Osteocyte (in vitro differentiated cells): ENCODE data around the gene PMAIP1. TPM values are rescaled to one million over a fixed set of nuclear protein-coding genes. Genes with fewer than 3 reads are reported as not detected.
"Not testable (repeated sequence)": the region's sequence is repeated elsewhere in the genome, so short reads cannot be mapped to it uniquely, and the experiment has no call there.

Source experiments
- DNase-seq: peaks from one replicate; pipeline ENCODE4 v3.0.0; 2021; ENCODE audit warnings: mixed read lengths; ENCODE audit not compliant: unreplicated experiment; ENCODE audit errors: extremely low spot score
- H3K27ac Mint-ChIP-seq: one replicate; pipeline ENCODE4 v1.8.0; 2021; ENCODE audit warnings: mild to moderate bottlenecking, mixed read lengths; ENCODE audit not compliant: unreplicated experiment
- H3K27me3 Mint-ChIP-seq: one replicate; pipeline ENCODE4 v1.8.0; 2021; ENCODE audit warnings: mixed read lengths; ENCODE audit not compliant: unreplicated experiment
- H3K36me3 Mint-ChIP-seq: one replicate; pipeline ENCODE4 v1.8.0; 2021; ENCODE audit warnings: mixed read lengths; ENCODE audit not compliant: unreplicated experiment
- H3K4me1 Mint-ChIP-seq: one replicate; pipeline ENCODE4 v1.8.0; 2021; ENCODE audit warnings: mixed read lengths; ENCODE audit not compliant: unreplicated experiment
- H3K4me3 Mint-ChIP-seq: one replicate; pipeline ENCODE4 v1.8.0; 2021; ENCODE audit warnings: mild to moderate bottlenecking, moderate library complexity, mixed read lengths; ENCODE audit not compliant: unreplicated experiment
- H3K9me3 Mint-ChIP-seq: one replicate; pipeline ENCODE4 v1.8.0; 2021; ENCODE audit warnings: mixed read lengths; ENCODE audit not compliant: unreplicated experiment
- CTCF ChIP-seq: fragments of 200-600 bp; sonication (generic); IDR thresholded peaks from 2 replicates; pipeline ENCODE4 v1.5.0; 2021; ENCODE audit warnings: antibody characterized with exemption, mild to moderate bottlenecking, moderate library complexity
- total RNA-seq: library from RNA; stranded (reverse); gene quantifications from 2 replicates; pipeline ENCODE4 v1.2.1, GENCODE V29; 2021

Gene PMAIP1
- total RNA-seq, 1 donor from 2014 or later = 24.4 TPM

DNA sequence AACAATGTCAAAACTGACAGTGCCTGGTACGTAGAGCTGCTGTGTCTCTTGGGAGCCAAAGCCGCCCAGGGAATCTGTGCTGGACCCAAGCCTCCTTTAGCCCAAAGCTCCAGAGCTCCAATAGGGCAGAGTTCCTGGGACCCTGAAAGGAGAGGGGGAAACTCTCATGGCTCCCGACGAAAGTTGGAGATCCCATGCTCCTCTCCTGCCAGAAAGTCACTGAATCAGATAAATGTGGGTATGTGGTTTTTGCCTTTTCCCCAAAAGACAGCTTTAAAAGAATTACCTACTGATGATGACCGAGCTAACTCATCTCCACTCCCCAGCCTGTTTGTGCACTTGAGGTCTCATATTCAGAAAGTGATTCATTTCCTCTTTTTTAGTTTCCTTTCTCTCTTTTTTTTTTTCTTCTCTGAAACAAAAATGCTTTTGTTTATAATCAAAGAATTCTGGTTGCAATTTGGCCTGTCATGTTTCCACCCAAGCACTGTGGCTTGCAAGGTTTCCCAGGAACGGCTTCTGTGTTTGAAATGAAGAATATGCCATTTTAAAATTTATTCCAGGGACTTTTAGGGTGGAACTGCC, 14.1 kb upstream of the PMAIP1 start:
- Mint-ChIP-seq H3K36me3 (peaks cover 1% of the 10 kb centered on the region), H3K9me3 (no peaks in the 10 kb centered on the region), H3K4me1 (peaks cover 38% of the 10 kb centered on the region), H3K27ac (peak overlapping the region; percentile 79), H3K4me3 (peak overlapping the region; percentile 17), H3K27me3 (no peaks in the 10 kb centered on the region)
- DNase-seq = no peak
- TF ChIP-seq CTCF = no peak

DNA sequence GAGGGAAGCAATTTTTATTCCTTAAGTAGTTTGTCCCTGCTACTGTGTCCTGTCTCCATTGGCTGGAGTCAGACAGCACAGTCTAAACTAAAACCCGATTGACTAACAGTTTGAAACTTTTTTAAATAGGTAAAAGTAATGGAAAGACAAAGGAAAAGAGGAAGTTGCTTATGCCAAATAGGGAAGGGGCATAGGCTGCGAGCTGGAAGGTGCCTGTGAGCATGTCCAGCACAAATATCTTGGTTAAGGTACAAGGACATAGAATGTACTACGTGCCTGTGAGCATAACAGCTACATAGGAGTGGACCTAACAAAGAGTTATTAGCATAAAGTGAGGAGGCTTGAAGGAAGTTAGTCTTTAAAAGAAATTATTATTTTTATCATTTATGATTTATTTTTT, 13.4 kb upstream of the PMAIP1 start:
- H3K27ac Mint-ChIP-seq = peak overlapping the region; percentile 79
- H3K36me3 Mint-ChIP-seq, H3K27me3 Mint-ChIP-seq, DNase-seq, H3K4me3 Mint-ChIP-seq, H3K9me3 Mint-ChIP-seq: not testable (repeated sequence)
- H3K4me1 Mint-ChIP-seq = peaks cover 38% of the 10 kb centered on the region

DNA sequence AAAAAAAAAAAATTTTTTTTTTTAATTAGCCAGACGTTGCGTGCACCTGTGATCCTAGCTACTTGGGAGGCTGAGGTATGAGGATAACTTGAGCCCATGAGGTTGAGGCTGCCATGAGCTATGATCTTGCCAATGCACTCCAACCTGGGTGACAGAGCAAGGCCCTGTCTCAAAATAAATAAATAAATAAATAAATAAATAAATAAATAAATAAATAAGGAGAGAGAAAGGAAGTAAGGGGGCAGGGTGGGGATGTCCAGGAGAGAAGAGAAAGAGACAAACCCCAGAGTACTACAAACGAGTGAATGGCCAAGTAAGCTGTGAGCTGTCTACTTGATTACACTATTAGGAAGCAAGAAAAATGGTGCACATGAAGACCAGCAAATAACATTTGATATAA, 7.7 kb upstream of the PMAIP1 start:
- Mint-ChIP-seq H3K9me3 (no peaks in the 10 kb centered on the region), H3K27ac (no peak overlapping the region), H3K4me1 (peaks cover 1% of the 10 kb centered on the region), H3K4me3 (no peak overlapping the region), H3K27me3 (no peaks in the 10 kb centered on the region), H3K36me3 (peaks cover 1% of the 10 kb centered on the region)
- no peak for TF ChIP-seq CTCF
- DNase-seq = no peak

- H3K4me3 Mint-ChIP-seq = no peak overlapping the region
- H3K27me3 Mint-ChIP-seq = no peaks in the 10 kb centered on the region
- no peak overlapping the region for H3K27ac Mint-ChIP-seq
- no peak for DNase-seq
- H3K36me3 Mint-ChIP-seq = no peaks in the 10 kb centered on the region
- H3K4me1 Mint-ChIP-seq = peaks cover 3% of the 10 kb centered on the region
- no peak for TF ChIP-seq CTCF
- no peaks in the 10 kb centered on the region for H3K9me3 Mint-ChIP-seq
These were observed 5.8 kb upstream of the PMAIP1 start for GRCh38 chr18:59893971-59894370.

GRCh38 chr18:59897321-59897954, 2.4 kb upstream of the PMAIP1 start:
- H3K36me3 Mint-ChIP-seq = peaks cover 3% of the 10 kb centered on the region
- H3K27me3 Mint-ChIP-seq = no peaks in the 10 kb centered on the region
- no peak overlapping the region for H3K27ac Mint-ChIP-seq
- no peak for TF ChIP-seq CTCF
- H3K4me3 Mint-ChIP-seq = no peak overlapping the region
- DNase-seq = no peak
- H3K9me3 Mint-ChIP-seq = no peaks in the 10 kb centered on the region
- peaks cover 20% of the 10 kb centered on the region for H3K4me1 Mint-ChIP-seq
